ENCODE results near the gene MYH10. TPM values are rescaled to one million over a fixed set of nuclear protein-coding genes. Genes with fewer than 3 reads are reported as not detected.

Gene MYH10
- total RNA-seq, 2 donors from 2014 or later, result 251 to 257 TPM

DNA sequence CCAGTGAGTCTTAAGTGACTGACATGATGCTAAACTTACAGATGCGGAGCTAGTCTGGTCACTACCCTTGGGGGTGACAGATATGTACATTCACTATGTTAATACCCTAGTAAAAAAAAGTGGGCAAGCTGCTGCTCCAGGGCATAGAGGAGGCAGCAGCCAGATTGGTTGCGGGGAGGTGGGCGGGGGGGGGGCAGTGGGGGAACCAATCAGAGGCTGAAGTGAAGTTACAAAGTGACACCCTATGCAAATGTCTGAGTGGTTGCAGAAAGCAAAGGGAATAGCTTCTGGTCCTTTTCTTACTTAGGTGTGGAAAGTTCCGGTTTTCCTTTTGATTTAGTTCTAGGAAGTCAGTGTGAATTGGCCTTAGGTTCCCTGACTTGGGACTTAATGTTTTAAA is 182.7 kb downstream of the MYH10 start:
- Mint-ChIP-seq H3K9me3 (no peaks in the 10 kb centered on the region), H3K27ac (no peak overlapping the region), H3K4me1 (peaks cover 7% of the 10 kb centered on the region), H3K27me3 (ENCODE audit: insufficient read depth) (no peaks in the 10 kb centered on the region), H3K36me3 (ENCODE audit: low read depth) (peaks cover 63% of the 10 kb centered on the region), H3K4me3 (no peak overlapping the region)
- no peak overlapping the region for H3K27ac ChIP-seq (ENCODE audit: low read depth, low read length)
- 98% methylated on average over 4 of the region's 4 CpGs; no CpG with 5 or more reads in 1 of the 2 experiments for WGBS, 2 experiments (ENCODE audit: insufficient coverage in 1 of 2, insufficient read length in 1 of 2)
- H3K36me3 ChIP-seq (ENCODE audit: control insufficient read depth, insufficient read depth, low read length), result peaks cover 93% of the 10 kb centered on the region
- DNase-seq, result peak; percentile 87
- TF ChIP-seq, protein P1, sequence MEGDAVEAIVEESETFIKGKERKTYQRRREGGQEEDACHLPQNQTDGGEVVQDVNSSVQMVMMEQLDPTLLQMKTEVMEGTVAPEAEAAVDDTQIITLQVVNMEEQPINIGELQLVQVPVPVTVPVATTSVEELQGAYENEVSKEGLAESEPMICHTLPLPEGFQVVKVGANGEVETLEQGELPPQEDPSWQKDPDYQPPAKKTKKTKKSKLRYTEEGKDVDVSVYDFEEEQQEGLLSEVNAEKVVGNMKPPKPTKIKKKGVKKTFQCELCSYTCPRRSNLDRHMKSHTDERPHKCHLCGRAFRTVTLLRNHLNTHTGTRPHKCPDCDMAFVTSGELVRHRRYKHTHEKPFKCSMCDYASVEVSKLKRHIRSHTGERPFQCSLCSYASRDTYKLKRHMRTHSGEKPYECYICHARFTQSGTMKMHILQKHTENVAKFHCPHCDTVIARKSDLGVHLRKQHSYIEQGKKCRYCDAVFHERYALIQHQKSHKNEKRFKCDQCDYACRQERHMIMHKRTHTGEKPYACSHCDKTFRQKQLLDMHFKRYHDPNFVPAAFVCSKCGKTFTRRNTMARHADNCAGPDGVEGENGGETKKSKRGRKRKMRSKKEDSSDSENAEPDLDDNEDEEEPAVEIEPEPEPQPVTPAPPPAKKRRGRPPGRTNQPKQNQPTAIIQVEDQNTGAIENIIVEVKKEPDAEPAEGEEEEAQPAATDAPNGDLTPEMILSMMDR (conservative IDR thresholded peaks at IDR 0.05), result no peak
- H3K9me3 ChIP-seq (ENCODE audit: control insufficient read depth, low read length), result no peaks in the 10 kb centered on the region
- H3K4me3 ChIP-seq (ENCODE audit: low read length), result no peak overlapping the region
- H3K27me3 ChIP-seq (ENCODE audit: control insufficient read depth, insufficient read depth, low read length, poor library complexity, severe bottlenecking), result no peaks in the 10 kb centered on the region
- no peaks in the 10 kb centered on the region for H3K4me1 ChIP-seq (ENCODE audit: control insufficient read depth, insufficient read depth, low read length)
- H3K9ac ChIP-seq (ENCODE audit: extremely low read depth, low read length, poor library complexity, severe bottlenecking), result no peak overlapping the region

DNA sequence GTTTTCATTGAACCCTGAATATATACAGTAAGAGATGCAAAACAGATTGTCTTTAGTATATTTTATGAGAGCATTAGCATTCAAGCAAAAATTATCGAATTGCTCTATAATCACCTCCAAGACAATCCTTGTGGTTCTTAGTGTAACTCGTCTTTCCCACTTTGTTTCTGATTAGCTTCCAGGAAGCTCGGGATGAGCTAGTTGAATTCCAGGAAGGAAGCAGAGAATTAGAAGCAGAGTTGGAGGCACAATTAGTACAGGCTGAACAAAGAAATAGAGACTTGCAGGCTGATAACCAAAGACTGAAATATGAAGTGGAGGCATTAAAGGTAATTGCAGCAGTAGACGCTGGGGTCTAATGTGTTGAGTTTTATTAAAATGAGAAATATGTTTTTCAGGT is 185.0 kb downstream of the MYH10 start:
- Mint-ChIP-seq H3K27me3 (ENCODE audit: insufficient read depth) (no peaks in the 10 kb centered on the region), H3K9me3 (no peaks in the 10 kb centered on the region), H3K27ac (peak overlapping the region; percentile 8), H3K4me1 (peaks cover 3% of the 10 kb centered on the region), H3K4me3 (no peak overlapping the region), H3K36me3 (ENCODE audit: low read depth) (peaks cover 54% of the 10 kb centered on the region)
- TF ChIP-seq, protein P1 (conservative IDR thresholded peaks at IDR 0.05), result no peak
- H3K9ac ChIP-seq (ENCODE audit: extremely low read depth, low read length, poor library complexity, severe bottlenecking), result no peak overlapping the region
- no peaks in the 10 kb centered on the region for H3K27me3 ChIP-seq (ENCODE audit: control insufficient read depth, insufficient read depth, low read length, poor library complexity, severe bottlenecking)
- WGBS, 2 experiments (ENCODE audit: insufficient coverage in 1 of 2, insufficient read length in 1 of 2), result 88 to 97% methylated on average over 2 to 4 of the region's 4 CpGs
- H3K27ac ChIP-seq (ENCODE audit: low read depth, low read length), result no peak overlapping the region
- no peak for DNase-seq
- no peaks in the 10 kb centered on the region for H3K9me3 ChIP-seq (ENCODE audit: control insufficient read depth, low read length)
- H3K4me3 ChIP-seq (ENCODE audit: low read length), result no peak overlapping the region
- peaks cover 86% of the 10 kb centered on the region for H3K36me3 ChIP-seq (ENCODE audit: control insufficient read depth, insufficient read depth, low read length)
- no peaks in the 10 kb centered on the region for H3K4me1 ChIP-seq (ENCODE audit: control insufficient read depth, insufficient read depth, low read length)

DNA sequence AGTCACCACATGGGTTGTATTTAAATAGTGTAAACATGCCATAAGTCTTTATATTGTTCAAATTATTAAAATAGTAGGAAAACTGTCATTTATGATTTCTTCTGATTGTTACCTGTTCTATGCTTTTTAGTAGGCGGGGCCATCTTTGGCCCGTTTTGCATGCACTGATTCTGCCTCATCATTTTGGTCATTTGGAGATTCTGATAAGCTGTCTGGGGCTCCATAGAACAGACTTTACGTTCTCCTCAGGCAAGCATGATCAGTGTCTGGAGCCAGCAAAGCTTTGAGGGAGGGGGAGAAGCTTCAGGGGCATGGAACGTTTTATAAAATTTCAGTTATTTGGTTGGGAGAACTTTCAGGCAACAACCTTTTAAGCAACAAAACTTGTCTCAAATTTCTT is 186.0 kb downstream of the MYH10 start:
- DNase-seq, result no peak
- Histone ChIP-seq H3K4me3 (ENCODE audit: low read length) (no peak overlapping the region), H3K36me3 (ENCODE audit: control insufficient read depth, insufficient read depth, low read length) (peaks cover 87% of the 10 kb centered on the region), H3K4me1 (ENCODE audit: control insufficient read depth, insufficient read depth, low read length) (no peaks in the 10 kb centered on the region), H3K9me3 (ENCODE audit: control insufficient read depth, low read length) (no peaks in the 10 kb centered on the region), H3K27ac (ENCODE audit: low read depth, low read length) (no peak overlapping the region), H3K27me3 (ENCODE audit: control insufficient read depth, insufficient read depth, low read length, poor library complexity, severe bottlenecking) (no peaks in the 10 kb centered on the region), H3K9ac (ENCODE audit: extremely low read depth, low read length, poor library complexity, severe bottlenecking) (no peak overlapping the region)
- H3K4me3 Mint-ChIP-seq, result no peak overlapping the region
- H3K27me3 Mint-ChIP-seq (ENCODE audit: insufficient read depth), result no peaks in the 10 kb centered on the region
- TF ChIP-seq, protein P1 (conservative IDR thresholded peaks at IDR 0.05), result no peak
- H3K36me3 Mint-ChIP-seq (ENCODE audit: low read depth), result peaks cover 52% of the 10 kb centered on the region
- WGBS, 2 experiments (ENCODE audit: insufficient coverage in 1 of 2, insufficient read length in 1 of 2), result 93 to 99% methylated on average over 3 to 4 of the region's 4 CpGs
- peaks cover 3% of the 10 kb centered on the region for H3K4me1 Mint-ChIP-seq
- no peak overlapping the region for H3K27ac Mint-ChIP-seq
- H3K9me3 Mint-ChIP-seq, result no peaks in the 10 kb centered on the region
